GM20000 (cell line): Measurements from ENCODE around the gene ILDR1.

Source experiments
- DNase-seq: peaks from one replicate; pipeline ENCODE4 v3.0.0; 2012; ENCODE audit warnings: low spot score
- TF ChIP-seq, protein P1 (sequence below): IDR thresholded peaks from 2 replicates; pipeline ENCODE4 v1.5.1; 2012; ENCODE audit warnings: mild to moderate bottlenecking, control low read depth; ENCODE audit errors: extremely low read depth, missing control alignments

ILDR1 gene

DNA sequence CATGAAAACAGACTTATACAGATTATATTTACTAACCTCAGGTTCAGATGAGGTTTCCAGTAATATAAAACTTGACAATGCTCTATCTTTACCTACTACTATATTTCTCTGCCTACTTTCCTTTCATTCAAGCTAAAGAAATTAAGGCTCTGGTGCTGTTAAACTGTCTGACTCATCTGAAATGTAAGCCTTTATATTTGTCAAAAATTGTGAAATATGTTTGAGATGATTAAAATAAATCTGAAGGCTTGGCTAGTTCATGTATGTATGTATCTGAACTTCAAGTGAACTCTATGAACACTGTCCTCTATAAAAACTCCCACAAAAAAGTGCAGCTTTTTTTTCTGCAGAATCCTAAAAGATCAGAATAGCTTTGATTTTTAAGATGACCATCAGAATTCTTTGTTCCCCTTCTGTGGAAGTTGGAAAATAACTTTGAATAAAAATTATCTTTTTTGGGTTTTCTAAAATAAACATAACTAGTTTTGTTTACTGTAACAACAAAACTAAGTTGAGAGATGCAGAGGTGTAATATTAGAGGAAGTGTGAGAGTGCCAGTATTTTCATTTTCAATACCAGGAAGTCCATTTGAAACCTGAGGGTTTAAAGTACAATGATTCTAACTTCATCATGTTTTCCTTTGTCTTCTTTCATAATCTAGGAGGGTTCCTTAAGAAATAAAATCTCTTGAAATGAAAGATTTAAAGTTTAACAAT, 42.2 kb downstream of the ILDR1 start:
- DNase-seq = no peak
- TF ChIP-seq, protein P1, sequence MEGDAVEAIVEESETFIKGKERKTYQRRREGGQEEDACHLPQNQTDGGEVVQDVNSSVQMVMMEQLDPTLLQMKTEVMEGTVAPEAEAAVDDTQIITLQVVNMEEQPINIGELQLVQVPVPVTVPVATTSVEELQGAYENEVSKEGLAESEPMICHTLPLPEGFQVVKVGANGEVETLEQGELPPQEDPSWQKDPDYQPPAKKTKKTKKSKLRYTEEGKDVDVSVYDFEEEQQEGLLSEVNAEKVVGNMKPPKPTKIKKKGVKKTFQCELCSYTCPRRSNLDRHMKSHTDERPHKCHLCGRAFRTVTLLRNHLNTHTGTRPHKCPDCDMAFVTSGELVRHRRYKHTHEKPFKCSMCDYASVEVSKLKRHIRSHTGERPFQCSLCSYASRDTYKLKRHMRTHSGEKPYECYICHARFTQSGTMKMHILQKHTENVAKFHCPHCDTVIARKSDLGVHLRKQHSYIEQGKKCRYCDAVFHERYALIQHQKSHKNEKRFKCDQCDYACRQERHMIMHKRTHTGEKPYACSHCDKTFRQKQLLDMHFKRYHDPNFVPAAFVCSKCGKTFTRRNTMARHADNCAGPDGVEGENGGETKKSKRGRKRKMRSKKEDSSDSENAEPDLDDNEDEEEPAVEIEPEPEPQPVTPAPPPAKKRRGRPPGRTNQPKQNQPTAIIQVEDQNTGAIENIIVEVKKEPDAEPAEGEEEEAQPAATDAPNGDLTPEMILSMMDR = no peak

DNA sequence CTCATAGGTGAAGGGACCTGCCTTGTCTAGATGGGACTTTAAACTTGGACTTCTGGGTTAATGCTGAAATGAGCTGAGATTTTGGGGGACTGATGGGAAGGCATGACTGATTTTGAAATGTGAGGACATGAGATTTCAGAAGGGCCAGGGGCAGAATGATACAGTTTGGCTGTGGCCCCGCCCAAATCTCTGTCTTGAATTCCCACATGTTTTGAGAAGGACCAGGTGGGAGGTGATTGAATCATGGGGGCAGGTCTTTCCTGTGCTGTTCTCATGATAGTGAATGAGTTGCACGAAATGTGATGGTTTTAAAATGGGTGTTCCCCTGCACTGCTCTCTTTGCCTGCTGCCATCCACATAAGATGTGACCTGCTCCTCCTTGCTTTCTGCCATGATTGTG, 42.8 kb downstream of the ILDR1 start:
- TF ChIP-seq, protein P1 = no peak
- DNase-seq = no peak

DNA sequence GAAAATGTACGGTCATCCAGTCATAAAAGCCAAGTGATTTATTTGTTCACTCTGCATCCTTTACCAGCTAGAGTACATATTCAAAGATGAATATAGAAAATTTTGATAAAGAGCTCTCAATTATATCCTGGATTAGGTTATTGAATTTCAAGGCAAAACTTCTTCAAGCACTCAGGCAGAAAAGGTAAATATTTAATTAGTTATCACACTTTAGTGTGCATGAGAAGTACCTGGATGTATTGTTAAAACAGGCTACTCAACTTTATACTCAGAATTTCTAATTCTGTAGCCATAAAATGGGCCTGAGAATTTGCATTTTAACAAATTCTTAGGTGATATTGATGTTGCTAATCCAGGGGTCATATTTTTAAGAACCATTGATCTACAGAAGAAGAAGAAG, 45.3 kb downstream of the ILDR1 start:
- TF ChIP-seq, protein P1 = no peak
- no peak for DNase-seq

DNA sequence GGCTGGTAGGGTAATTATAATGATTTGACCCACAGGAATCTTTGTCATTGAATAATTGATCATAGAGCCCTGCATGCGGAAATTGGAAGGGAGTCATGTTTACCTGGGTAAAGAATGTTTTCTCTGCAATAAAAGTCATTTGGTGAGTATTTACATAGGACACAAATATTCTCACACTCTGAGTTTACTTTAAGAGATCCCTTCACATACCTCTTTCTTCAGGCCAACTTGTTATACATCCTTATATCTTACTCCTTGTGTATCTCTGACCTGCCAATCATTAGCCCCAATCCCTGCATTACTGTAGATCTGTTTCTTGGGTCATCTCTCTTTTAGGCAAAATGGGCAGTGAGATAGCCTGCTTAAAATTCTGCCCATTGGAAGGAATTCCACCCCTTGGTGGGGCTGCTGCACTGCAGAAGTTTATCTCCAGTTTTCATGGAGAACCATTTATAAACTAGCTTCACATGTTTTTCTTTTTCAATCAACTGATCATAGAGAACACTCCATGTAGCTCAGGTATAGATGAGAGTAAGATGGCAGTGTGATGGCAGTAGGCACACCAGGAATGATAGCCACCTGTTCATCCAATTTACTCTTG, 46.2 kb downstream of the ILDR1 start:
- DNase-seq = no peak
- TF ChIP-seq, protein P1 = no peak

DNA sequence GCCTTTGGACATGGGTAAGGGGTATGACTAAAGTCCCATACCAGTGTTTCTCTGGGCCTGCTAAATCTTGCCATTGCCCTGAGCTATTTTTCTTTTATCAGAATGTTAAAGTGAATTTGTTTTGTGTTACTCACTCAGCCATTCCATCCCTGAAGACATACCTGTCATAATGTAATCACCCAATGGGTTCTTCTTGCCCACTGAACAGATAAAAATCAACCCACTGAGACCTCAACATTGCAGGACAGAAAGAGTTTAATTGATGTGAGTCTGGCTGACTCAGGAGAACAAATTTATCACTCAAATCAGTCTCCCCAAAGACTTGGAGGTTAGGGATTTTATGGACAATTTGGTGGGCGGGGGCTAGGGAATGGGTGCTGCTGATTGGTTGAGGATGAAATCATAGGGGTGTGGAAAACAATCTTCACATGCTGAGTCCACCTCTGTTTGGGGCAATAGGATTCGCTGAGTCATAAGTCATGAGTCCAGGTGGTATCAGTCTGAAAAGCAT, 47.4 kb downstream of the ILDR1 start:
- TF ChIP-seq, protein P1 = no peak

DNA sequence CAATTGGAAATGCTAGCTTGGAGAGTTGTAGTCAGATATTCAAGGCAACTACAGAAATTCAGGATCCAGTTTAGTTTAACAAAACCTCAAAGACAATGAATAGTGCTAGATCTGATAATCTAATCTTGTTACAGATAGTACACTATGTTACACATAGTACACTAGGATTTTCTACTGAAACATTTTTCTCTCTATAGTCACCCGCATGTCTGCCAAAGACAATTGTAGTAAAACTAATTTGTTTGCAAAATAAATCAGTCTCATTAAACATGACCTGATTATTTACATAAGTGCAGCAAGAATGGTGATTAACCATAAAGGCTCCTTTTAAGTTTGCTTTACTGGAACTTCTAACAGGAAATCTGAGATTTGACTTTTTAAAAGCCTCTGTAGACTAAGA, 52.0 kb downstream of the ILDR1 start:
- TF ChIP-seq, protein P1 = no peak
- no peak for DNase-seq

More for the DNA sequence above, 47.4 kb downstream of the ILDR1 start:
- DNase-seq = no peak

DNA sequence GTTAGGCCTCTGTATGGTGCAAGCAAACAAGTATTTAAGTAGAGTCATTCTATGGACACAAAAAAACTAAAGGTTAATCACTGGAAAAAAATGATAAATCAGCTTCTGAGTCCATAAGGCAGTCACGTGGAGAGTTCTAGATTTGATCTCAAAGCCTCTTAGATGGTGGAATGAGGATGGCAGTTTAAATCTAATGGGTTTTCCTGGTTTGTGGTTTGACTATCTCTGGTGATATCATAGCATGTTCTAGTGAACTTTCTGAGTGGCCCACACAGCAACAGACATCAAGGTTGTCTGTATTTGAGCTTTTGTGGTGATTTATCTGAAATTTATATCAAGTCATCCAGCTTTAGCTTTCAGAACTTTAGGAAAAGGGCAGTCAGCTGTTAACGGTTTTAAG, 52.4 kb downstream of the ILDR1 start:
- TF ChIP-seq, protein P1 = no peak
- DNase-seq = no peak
